Measurements from ENCODE around the gene KIAA0825.

KIAA0825 gene

DNA sequence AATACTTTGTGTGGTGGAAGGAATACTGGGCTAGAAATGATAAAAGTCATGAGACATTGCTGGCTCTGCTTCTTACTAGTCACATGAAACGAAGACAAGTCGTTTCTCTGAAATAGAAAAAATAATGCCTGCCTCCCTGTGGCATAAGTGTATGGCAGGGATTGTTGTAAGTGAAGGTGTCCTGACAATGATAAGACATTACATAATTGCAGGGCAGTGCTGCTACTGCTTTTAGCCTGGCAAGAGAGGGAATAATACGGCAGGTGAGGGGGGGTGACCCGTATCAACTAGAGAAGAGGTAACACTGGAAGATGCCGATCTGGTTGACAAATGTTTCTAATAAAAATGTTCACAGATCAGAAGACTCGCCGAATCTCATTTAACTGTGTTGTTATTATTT lies 314.3 kb downstream of the KIAA0825 start:
- TF ChIP-seq, protein P1, sequence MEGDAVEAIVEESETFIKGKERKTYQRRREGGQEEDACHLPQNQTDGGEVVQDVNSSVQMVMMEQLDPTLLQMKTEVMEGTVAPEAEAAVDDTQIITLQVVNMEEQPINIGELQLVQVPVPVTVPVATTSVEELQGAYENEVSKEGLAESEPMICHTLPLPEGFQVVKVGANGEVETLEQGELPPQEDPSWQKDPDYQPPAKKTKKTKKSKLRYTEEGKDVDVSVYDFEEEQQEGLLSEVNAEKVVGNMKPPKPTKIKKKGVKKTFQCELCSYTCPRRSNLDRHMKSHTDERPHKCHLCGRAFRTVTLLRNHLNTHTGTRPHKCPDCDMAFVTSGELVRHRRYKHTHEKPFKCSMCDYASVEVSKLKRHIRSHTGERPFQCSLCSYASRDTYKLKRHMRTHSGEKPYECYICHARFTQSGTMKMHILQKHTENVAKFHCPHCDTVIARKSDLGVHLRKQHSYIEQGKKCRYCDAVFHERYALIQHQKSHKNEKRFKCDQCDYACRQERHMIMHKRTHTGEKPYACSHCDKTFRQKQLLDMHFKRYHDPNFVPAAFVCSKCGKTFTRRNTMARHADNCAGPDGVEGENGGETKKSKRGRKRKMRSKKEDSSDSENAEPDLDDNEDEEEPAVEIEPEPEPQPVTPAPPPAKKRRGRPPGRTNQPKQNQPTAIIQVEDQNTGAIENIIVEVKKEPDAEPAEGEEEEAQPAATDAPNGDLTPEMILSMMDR (IDR thresholded peaks at IDR 0.05; ENCODE audit: low read depth, low read length), result no peak
- no peak overlapping the region for H3K4me3 ChIP-seq (replicated peaks in 1 of 2; ENCODE audit: low read depth in 2 of 2, low read length in 2 of 2)
- no peak for DNase-seq (ENCODE audit: low read depth in 2 of 2)

DNA sequence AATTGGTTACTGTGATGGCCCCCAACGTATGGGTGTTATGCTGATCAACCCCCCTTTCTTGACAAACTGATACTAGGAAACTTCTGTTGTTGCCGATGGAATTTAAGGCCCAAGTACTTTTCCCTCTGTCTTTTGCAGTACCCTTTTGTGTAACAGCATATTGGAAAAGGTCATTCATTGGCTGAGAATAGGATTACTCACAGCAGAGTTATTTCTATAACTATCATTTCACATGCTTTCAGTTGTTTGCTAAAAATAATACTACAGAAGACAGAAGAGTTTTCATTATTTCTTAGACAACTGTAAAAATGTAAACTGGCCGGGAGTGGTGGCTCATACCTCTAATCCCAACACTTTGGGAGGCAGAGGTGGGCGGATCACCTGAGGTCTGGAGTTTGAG lies 329.5 kb downstream of the KIAA0825 start:
- DNase-seq (ENCODE audit: low read depth in 2 of 2), result peak; percentile 29 to 55
- no peak overlapping the region for H3K4me3 ChIP-seq (replicated peaks in 1 of 2; ENCODE audit: low read depth in 2 of 2, low read length in 2 of 2)
- TF ChIP-seq, protein P1 (IDR thresholded peaks at IDR 0.05; ENCODE audit: low read depth, low read length), result no peak

DNA sequence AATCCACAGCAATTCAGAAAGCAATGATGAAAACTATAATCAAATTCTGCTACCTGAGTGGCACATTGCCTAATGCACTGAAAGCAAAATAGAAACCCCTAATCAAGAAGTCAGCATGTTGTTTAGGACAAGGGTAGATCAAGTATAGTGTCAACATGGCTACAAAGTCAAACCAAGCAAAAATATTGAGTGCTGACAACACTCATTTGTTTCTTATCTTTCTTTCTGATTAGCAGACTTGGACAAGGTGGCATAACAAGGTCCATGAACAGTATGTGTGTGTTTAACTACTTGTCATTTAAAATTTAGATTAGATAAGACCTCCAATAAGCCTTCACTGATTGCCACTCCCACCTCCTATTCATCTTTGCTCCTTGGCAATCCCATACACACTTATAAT lies 332.4 kb downstream of the KIAA0825 start:
- H3K4me3 ChIP-seq (replicated peaks in 1 of 2; ENCODE audit: low read depth in 2 of 2, low read length in 2 of 2), result no peak overlapping the region
- no peak for DNase-seq (ENCODE audit: low read depth in 2 of 2)
- TF ChIP-seq, protein P1 (IDR thresholded peaks at IDR 0.05; ENCODE audit: low read depth, low read length), result no peak

DNA sequence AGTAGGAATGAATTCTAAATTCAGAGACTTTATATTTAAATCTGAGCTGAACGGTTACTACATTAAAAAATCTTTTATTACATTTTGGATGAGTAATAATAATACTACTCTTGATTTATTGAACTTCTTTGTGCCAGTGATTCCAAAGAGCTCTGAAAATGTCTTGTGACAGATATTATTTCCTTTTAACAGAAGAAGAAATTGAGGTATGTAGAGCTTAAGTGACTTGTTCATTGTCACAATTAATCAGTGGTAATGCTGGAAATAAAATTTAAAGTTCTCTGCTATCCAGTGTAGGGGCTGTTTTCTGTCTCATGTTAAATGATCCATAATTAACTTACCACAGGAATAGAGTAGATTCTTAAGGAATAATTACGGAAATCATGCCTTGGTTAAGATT lies 335.3 kb downstream of the KIAA0825 start:
- no peak for DNase-seq (ENCODE audit: low read depth in 2 of 2)
- H3K4me3 ChIP-seq (replicated peaks in 1 of 2; ENCODE audit: low read depth in 2 of 2, low read length in 2 of 2), result no peak overlapping the region
- TF ChIP-seq, protein P1 (IDR thresholded peaks at IDR 0.05; ENCODE audit: low read depth, low read length), result no peak

DNA sequence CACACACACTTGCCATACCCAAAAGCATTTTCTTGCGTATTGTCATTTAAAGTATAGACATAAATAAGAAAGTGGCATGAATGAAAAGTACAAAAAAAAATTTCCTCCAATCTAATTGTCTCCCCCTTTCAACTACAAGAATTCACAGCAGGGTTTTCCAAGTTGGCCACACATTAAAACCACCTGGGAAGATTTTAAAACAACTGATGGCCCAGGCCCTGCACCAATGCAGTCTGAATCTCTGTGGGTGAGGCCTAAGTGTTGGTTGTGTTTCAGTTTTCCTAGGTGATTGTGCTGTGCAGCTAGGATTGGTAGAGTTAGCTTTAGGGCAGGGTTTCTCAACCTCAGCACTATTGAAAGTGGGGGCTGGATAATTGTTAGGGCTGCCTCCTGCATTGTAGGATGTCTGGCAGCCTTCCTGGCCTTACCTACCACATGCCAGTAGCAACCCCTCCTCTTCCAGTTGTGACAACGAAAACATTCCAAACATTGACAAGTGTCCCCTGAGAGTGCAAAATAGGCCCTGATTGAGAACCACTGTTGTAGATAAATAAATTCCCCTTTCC lies 337.1 kb downstream of the KIAA0825 start:
- TF ChIP-seq, protein P1 (IDR thresholded peaks at IDR 0.05; ENCODE audit: low read depth, low read length), result no peak
- no peak overlapping the region for H3K4me3 ChIP-seq (replicated peaks in 1 of 2; ENCODE audit: low read depth in 2 of 2, low read length in 2 of 2)
- DNase-seq (ENCODE audit: low read depth in 2 of 2), result no peak

DNA sequence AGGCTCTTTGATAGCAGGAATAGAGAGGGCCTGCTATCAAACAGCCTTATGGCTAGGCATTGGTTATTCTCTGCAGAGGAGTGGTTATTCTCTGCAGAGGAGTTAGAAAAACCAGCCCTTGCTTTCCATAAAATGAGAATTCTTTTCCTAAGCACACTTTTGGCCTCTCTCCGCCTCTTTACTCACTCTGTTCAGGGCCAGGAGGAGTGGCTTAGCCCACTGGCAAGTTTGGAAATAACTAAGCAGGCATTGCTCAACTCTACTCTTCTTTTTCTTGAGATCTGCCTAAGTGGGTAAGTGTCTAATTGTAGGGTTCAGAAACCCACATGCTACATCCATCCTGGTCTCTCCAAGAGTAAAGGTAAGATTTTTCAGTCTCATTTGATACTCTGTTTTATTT lies 341.7 kb downstream of the KIAA0825 start:
- TF ChIP-seq, protein P1 (IDR thresholded peaks at IDR 0.05; ENCODE audit: low read depth, low read length), result no peak
- H3K4me3 ChIP-seq (replicated peaks in 1 of 2; ENCODE audit: low read depth in 2 of 2, low read length in 2 of 2), result no peak overlapping the region
- peak; percentile 1 to 19 for DNase-seq (ENCODE audit: low read depth in 2 of 2)

DNA sequence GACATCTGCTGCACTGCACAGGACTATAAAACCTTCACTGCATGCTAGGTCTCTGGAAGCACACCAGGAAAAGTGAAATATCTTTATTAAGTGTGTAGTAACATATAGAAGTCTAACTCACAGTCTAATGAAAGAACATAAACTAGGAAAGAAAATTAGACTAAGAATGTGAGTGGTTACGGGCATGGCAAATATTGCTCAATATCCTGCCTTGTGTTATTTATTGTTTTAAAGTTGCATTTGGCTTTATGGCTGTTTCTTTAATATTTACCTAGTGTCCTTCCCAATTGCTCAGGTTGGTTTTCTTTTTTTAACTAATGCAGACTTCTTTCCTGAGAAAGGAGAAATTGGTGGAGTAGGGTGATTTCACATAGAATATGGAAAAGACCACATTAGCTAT lies 342.4 kb downstream of the KIAA0825 start:
- peak in 1 of 2 donors; percentile 7 for DNase-seq (ENCODE audit: low read depth in 2 of 2)
- TF ChIP-seq, protein P1 (IDR thresholded peaks at IDR 0.05; ENCODE audit: low read depth, low read length), result no peak
- no peak overlapping the region for H3K4me3 ChIP-seq (replicated peaks in 1 of 2; ENCODE audit: low read depth in 2 of 2, low read length in 2 of 2)

Measured in cardiac fibroblast (primary cell).